ENCODE measurements around the gene FAM171A1. TPM values are rescaled to one million over a fixed set of nuclear protein-coding genes. Genes with fewer than 3 reads are reported as not detected.

Gene FAM171A1
- total and polyA plus RNA-seq, 2 donors: 19.6 to 19.7 TPM

- no peak overlapping the region for H3K4me3 ChIP-seq (ENCODE audit: low read depth, low read length)
- WGBS: 28% methylated on average over 2 of the region's 2 CpGs
- H3K27ac ChIP-seq (ENCODE audit: low read depth): no peak overlapping the region
- no peak for DNase-seq (ENCODE audit: extremely low spot score)
- no peaks in the 10 kb centered on the region for H3K36me3 ChIP-seq (ENCODE audit: insufficient read depth)
- peaks cover 2% of the 10 kb centered on the region for H3K4me1 ChIP-seq (ENCODE audit: insufficient read depth)
These were observed 173.8 kb downstream of the FAM171A1 start for GRCh38 chr10:15197276-15197675.

GRCh38 chr10:15196021-15196834, 174.9 kb downstream of the FAM171A1 start:
- Histone ChIP-seq H3K27ac (ENCODE audit: low read depth) (no peak overlapping the region), H3K4me3 (ENCODE audit: low read depth, low read length) (no peak overlapping the region), H3K4me1 (ENCODE audit: insufficient read depth) (peaks cover 2% of the 10 kb centered on the region), H3K36me3 (ENCODE audit: insufficient read depth) (no peaks in the 10 kb centered on the region)
- DNase-seq (ENCODE audit: extremely low spot score): no peak
- 77% methylated on average over 12 of the region's 12 CpGs for WGBS

DNA sequence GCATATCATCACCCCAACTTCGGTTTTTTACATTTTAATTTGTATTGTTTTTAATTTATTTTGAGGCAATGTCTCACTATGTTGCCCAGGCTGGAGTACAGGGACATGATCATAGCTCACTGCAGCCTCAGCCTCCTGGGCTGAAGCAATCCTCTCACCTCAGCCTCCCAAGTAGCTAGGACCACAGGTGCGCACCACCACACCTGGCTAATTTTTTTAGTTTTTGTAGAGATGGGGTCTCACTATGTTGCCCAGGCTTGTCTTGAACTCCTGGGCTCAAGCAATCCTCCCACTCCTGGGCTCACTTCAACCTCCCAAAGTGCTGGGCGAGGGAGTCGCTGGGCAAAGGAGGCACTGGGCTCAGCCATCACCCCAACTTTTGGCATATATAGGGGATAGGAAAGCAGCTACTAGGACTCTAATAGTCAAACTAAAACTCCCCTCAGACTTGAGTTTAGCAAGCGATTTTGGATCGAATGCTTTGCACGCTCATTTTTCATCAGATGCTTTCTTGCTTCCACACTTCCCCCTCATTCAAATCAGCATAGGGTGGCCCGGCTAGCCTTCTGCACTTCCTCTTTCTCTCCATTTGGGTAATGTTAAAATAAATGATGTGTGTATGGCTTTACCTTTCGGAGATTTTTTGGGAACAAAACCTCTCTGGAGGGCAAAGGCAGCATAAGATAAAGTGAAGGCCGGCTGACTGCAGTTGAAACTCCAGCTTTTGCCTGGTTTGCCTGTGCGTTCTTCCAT, 181.8 kb downstream of the FAM171A1 start:
- no peak for DNase-seq (ENCODE audit: extremely low spot score)
- 91% methylated on average over 11 of the region's 11 CpGs for WGBS

GRCh38 chr10:15188603-15189002, 182.5 kb downstream of the FAM171A1 start:
- Histone ChIP-seq H3K4me1 (ENCODE audit: insufficient read depth) (no peaks in the 10 kb centered on the region), H3K4me3 (ENCODE audit: low read depth, low read length) (no peak overlapping the region), H3K27ac (ENCODE audit: low read depth) (no peak overlapping the region), H3K36me3 (ENCODE audit: insufficient read depth) (no peaks in the 10 kb centered on the region)
- no peak for DNase-seq (ENCODE audit: extremely low spot score)
- 92% methylated on average over 5 of the region's 5 CpGs for WGBS

More for the DNA sequence above, 181.8 kb downstream of the FAM171A1 start:
- Histone ChIP-seq H3K36me3 (ENCODE audit: insufficient read depth) (no peaks in the 10 kb centered on the region), H3K4me1 (ENCODE audit: insufficient read depth) (no peaks in the 10 kb centered on the region), H3K27ac (ENCODE audit: low read depth) (no peak overlapping the region), H3K4me3 (ENCODE audit: low read depth, low read length) (no peak overlapping the region)

GRCh38 chr10:15183689-15184481, 187.2 kb downstream of the FAM171A1 start:
- WGBS: 89% methylated on average over 11 of the region's 11 CpGs
- H3K4me1 ChIP-seq (ENCODE audit: insufficient read depth): no peaks in the 10 kb centered on the region
- no peak for DNase-seq (ENCODE audit: extremely low spot score)
- H3K36me3 ChIP-seq (ENCODE audit: insufficient read depth): no peaks in the 10 kb centered on the region
- no peak overlapping the region for H3K27ac ChIP-seq (ENCODE audit: low read depth)
- no peak overlapping the region for H3K4me3 ChIP-seq (ENCODE audit: low read depth, low read length)

GRCh38 chr10:15182540-15183207, 188.4 kb downstream of the FAM171A1 start:
- Histone ChIP-seq H3K36me3 (ENCODE audit: insufficient read depth) (no peaks in the 10 kb centered on the region), H3K27ac (ENCODE audit: low read depth) (no peak overlapping the region), H3K4me3 (ENCODE audit: low read depth, low read length) (no peak overlapping the region), H3K4me1 (ENCODE audit: insufficient read depth) (no peaks in the 10 kb centered on the region)
- no peak for DNase-seq (ENCODE audit: extremely low spot score)
- 51% methylated on average over 8 of the region's 8 CpGs for WGBS

- DNase-seq (ENCODE audit: extremely low spot score): no peak
- Histone ChIP-seq H3K27ac (ENCODE audit: low read depth) (no peak overlapping the region), H3K4me1 (ENCODE audit: insufficient read depth) (no peaks in the 10 kb centered on the region), H3K4me3 (ENCODE audit: low read depth, low read length) (no peak overlapping the region), H3K36me3 (ENCODE audit: insufficient read depth) (no peaks in the 10 kb centered on the region)
- 77% methylated on average over 2 of the region's 2 CpGs for WGBS
These were observed 189.4 kb downstream of the FAM171A1 start for GRCh38 chr10:15181576-15182156.

DNA sequence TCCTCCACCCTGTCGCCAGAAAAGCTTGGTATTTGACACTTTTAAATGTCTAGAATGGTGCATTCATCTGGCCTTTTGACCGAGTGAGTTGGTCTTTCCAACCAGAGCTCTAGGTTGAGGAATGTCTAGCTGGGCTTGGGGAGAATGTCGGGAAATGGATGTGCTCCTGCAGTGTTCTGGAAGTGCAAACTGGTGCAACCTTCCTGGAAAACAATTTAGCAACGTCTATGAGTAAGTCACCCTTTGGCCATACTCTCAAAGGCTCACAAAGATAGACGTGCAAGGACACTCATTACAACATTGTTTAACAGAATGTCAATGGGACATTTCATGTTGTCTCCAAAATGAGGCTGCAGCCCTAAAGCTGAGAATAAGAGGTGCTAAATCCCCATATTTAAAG, 190.4 kb downstream of the FAM171A1 start:
- H3K27ac ChIP-seq (ENCODE audit: low read depth): no peak overlapping the region
- 85% methylated on average over 5 of the region's 5 CpGs for WGBS
- no peak for DNase-seq (ENCODE audit: extremely low spot score)
- no peaks in the 10 kb centered on the region for H3K4me1 ChIP-seq (ENCODE audit: insufficient read depth)
- H3K4me3 ChIP-seq (ENCODE audit: low read depth, low read length): no peak overlapping the region
- no peaks in the 10 kb centered on the region for H3K36me3 ChIP-seq (ENCODE audit: insufficient read depth)

GRCh38 chr10:15176269-15176668, 194.8 kb downstream of the FAM171A1 start:
- Histone ChIP-seq H3K4me1 (ENCODE audit: insufficient read depth) (no peaks in the 10 kb centered on the region), H3K27ac (ENCODE audit: low read depth) (no peak overlapping the region), H3K36me3 (ENCODE audit: insufficient read depth) (no peaks in the 10 kb centered on the region), H3K4me3 (ENCODE audit: low read depth, low read length) (no peak overlapping the region)
- 90% methylated on average over 3 of the region's 3 CpGs for WGBS
- DNase-seq (ENCODE audit: extremely low spot score): no peak

GRCh38 chr10:15175587-15175986, 195.5 kb downstream of the FAM171A1 start:
- DNase-seq (ENCODE audit: extremely low spot score): no peak
- 91% methylated on average over 6 of the region's 6 CpGs for WGBS
- Histone ChIP-seq H3K4me3 (ENCODE audit: low read depth, low read length) (no peak overlapping the region), H3K36me3 (ENCODE audit: insufficient read depth) (no peaks in the 10 kb centered on the region), H3K4me1 (ENCODE audit: insufficient read depth) (no peaks in the 10 kb centered on the region), H3K27ac (ENCODE audit: low read depth) (no peak overlapping the region)

DNA sequence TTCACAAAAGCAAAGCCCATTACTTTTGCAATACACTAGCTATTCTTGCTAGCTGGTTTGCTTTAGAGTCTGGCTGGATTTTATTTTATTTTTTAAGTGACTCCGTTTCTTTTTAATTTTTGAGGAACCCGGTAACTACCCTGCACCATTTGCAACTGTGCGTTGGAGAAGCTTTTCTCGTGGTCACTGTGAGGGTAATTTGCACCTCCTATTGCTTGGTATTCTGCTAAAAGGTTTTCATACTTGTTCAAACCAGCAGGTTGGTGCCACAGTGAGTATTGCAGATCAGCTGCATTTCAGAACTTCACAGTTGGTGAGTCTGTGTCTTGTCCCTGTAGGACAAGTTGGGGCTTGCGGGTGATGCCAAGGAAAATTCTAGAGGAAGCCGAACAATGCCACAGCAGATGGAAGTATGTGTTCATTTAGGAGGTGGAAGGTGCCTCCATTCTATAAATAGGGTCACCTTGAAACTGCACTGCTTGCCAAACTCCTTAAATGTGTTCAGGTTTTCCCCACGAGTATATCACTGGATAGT, 198.7 kb downstream of the FAM171A1 start:
- Histone ChIP-seq H3K4me1 (ENCODE audit: insufficient read depth) (no peaks in the 10 kb centered on the region), H3K27ac (ENCODE audit: low read depth) (no peak overlapping the region), H3K4me3 (ENCODE audit: low read depth, low read length) (no peak overlapping the region), H3K36me3 (ENCODE audit: insufficient read depth) (no peaks in the 10 kb centered on the region)
- no peak for DNase-seq (ENCODE audit: extremely low spot score)
- WGBS: 89% methylated on average over 7 of the region's 7 CpGs

- DNase-seq (ENCODE audit: extremely low spot score): no peak
- WGBS: 61% methylated on average over 16 of the region's 16 CpGs
- Histone ChIP-seq H3K4me3 (ENCODE audit: low read depth, low read length) (no peak overlapping the region), H3K36me3 (ENCODE audit: insufficient read depth) (no peaks in the 10 kb centered on the region), H3K4me1 (ENCODE audit: insufficient read depth) (no peaks in the 10 kb centered on the region), H3K27ac (ENCODE audit: low read depth) (no peak overlapping the region)
These were observed 201.3 kb downstream of the FAM171A1 start for GRCh38 chr10:15169555-15170401.
